ENCODE measurements around the gene ADAMTS17. TPM values are rescaled to one million over a fixed set of nuclear protein-coding genes. Genes with fewer than 3 reads are reported as not detected.

ADAMTS17 gene
- total RNA-seq, 2 experiments from 2014 or later: 5.6 to 7.3 TPM

DNA sequence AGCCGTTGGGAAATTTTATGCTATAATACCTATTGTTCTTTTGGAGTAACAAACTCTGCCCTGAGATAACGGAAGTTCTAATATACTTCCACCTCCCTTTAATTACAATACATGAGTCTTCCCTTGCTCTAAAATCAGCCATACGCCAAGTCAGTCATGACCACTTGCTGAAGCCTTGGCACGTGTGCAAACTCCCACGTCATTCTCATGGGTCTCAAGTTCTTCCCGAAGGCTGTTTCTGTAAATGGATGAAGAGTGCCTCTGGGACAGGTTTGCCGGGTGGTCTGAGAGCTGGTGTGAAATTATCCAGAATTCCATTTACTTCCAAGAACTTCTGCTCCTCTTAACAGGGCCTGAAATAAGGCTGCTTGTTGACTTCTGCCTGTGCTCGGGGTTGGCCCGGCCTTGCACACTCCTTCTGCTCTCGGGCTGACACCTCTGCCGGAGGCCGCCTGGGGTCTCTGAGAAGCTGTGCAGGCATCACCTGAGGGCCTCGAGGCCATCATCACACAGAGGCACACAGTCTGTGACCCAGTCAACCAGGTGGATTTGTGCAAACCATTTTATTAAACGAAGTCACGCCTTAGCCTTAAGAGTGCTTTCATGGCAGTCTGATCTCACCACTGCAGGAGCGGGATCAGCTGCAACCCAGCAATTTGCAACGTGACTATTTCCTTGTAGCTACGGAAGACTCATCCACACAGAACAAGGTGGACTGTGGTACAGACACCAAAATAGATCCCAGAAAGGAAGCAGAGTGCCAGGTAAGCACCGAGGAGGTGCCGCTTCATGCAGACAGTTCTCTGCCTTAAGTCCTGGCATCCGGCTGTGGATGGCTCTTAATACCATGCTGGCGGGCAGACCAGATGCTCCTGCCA, 120.1 kb downstream of the ADAMTS17 start:
- Mint-ChIP-seq H3K27me3 (no peaks in the 10 kb centered on the region), H3K27ac (no peak overlapping the region), H3K4me1 (peaks cover 10% of the 10 kb centered on the region), H3K4me3 (no peak overlapping the region), H3K9me3 (no peaks in the 10 kb centered on the region), H3K36me3 (no peaks in the 10 kb centered on the region)
- DNase-seq (no peak), ATAC-seq (ENCODE audit: low read depth) (no peak)
- POLR2A ChIA-PET: no interaction called here

DNA sequence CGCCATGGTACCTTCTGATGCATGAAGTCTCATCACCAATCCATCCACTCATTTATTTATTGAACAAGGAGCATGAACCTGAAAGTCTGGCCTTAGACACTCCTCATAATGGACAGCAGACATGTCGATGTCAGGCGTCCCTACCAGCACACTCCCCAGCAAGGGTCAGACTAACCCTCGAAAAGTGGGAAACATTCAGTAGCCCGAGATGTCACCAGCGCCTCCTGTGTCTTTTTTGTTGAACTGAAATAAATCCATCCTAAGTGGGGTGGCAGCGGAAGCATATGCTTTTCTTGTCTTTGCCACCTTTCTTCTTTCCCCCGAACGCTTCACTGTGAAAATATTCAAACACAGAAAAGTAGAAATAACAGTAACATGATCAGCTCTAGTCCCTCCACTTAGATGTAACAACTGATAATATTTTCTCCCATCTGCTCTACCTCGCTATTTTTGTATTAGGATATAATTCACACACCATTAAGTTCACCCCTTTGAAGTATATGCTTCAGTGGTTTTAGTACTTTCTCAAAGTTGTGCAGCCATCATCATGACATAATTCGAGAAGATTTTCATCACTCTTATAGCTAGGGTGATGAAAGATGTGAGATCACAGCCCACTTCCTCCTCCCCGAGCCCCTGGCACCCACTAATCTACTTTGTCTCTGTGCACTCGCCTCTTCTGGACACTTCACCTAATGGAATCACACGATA, 121.6 kb downstream of the ADAMTS17 start:
- no peak for ATAC-seq (ENCODE audit: low read depth)
- Mint-ChIP-seq H3K36me3 (no peaks in the 10 kb centered on the region), H3K4me3 (no peak overlapping the region), H3K27me3 (no peaks in the 10 kb centered on the region), H3K27ac (no peak overlapping the region), H3K4me1 (peaks cover 10% of the 10 kb centered on the region), H3K9me3 (no peaks in the 10 kb centered on the region)
- no peak for DNase-seq
- POLR2A ChIA-PET: no interaction called here

DNA sequence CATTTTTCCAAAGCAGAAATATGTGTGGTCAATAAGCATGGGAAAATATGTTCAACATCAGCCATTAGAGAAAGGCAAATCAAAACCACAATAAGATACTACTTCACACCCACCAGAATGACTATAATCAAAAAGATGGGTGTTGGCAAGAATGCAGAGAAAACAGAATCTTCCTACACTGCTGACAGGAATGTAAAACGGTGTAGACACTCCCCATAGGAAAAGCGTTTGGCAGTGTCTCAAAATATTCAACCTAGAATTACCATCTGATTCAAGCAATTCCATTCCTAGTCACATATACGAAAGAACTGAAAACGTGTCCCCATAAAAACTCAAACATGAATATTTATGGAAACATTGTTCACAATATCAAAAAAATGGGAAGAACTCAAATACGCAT, 123.3 kb downstream of the ADAMTS17 start:
- Mint-ChIP-seq H3K4me3 (no peak overlapping the region), H3K9me3 (no peaks in the 10 kb centered on the region), H3K27ac (no peak overlapping the region), H3K36me3 (no peaks in the 10 kb centered on the region), H3K4me1 (no peaks in the 10 kb centered on the region), H3K27me3 (no peaks in the 10 kb centered on the region)
- no peak for DNase-seq
- POLR2A ChIA-PET: no interaction called here
- ATAC-seq (ENCODE audit: low read depth): no peak

DNA sequence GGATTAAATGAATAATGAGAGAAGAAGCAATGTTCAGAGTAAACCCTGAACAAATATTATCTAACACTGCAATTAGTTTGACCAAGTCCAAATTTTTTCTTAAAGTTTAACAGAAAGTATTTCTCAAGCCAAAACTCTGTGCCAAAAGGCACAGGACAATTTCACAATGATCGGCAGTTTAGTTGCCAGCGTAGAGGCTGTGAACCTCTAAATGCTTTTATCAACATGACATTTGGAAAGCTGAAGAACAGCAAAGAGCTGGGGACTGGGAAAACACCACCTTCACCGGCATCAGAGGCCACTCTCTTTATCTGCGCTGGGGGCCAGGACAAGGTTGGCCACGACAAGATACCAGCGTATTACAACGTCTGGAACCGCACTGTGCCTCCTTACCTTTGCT, 125.6 kb downstream of the ADAMTS17 start:
- no peaks in the 10 kb centered on the region for H3K36me3 Mint-ChIP-seq
- peaks cover 2% of the 10 kb centered on the region for H3K4me1 Mint-ChIP-seq
- POLR2A ChIA-PET: no interaction called here
- DNase-seq (no peak), ATAC-seq (ENCODE audit: low read depth) (no peak)
- H3K27ac Mint-ChIP-seq: no peak overlapping the region
- no peak overlapping the region for H3K4me3 Mint-ChIP-seq
- no peaks in the 10 kb centered on the region for H3K27me3 Mint-ChIP-seq
- H3K9me3 Mint-ChIP-seq: no peaks in the 10 kb centered on the region

DNA sequence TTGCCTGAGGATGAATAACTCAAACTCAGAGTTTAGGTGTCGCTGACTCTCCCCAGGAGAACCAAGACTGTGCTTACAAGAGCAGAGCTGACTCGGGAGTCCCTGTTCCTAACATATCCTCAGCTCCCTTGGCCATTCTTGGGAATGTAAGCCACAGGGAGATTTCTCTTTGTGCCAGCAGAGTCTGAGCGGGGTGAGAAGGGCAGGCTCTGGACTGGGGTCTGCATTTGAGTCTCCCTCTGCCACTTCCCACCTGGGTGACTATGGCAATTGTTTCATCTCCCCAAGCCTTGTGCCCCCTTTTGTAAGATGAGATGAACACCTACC, 126.0 kb downstream of the ADAMTS17 start:
- no peak for DNase-seq
- Mint-ChIP-seq H3K36me3 (no peaks in the 10 kb centered on the region), H3K4me1 (peaks cover 2% of the 10 kb centered on the region), H3K4me3 (no peak overlapping the region), H3K9me3 (no peaks in the 10 kb centered on the region), H3K27me3 (no peaks in the 10 kb centered on the region), H3K27ac (no peak overlapping the region)
- ATAC-seq (ENCODE audit: low read depth): no peak
- POLR2A ChIA-PET: no interaction called here

DNA sequence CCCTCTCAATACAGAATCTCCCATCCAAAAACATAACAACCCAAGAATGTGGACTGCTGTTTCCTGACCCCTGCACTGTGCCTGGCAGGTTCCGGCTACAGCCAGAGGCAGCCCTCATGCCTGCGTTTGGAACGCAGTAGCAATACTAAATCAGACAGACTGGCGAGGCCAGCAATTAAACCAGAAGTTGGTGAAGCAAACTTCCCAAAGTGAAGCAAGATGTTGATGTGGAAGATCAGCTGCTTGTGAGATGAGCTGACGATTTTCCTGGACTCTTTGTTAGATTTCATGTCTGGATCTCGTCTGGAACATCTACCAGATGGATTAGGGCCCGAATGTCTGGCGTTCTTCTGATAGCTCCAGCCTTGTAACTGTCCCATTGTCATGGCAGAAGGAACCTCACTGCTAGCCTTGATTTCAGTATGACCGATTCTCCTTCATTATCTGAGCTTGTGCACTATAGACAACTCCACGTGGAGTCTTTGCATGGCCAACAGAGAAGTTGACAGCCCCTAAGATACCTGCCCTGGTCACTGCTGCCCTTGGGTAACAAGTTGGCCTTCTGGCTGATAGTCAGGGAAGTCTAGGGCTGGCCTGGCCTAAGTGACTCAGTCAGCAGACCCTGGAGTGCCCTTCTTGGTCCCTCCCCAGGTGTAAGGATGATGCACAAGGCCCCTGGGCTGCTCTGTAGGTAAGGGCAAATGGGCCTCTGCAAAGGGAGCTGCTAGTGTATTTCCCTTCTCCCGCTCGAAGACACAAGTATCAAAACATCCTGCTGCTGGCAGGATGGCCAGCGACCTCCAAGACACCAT, 126.5 kb downstream of the ADAMTS17 start:
- POLR2A ChIA-PET: no interaction called here
- Mint-ChIP-seq H3K4me1 (peaks cover 2% of the 10 kb centered on the region), H3K4me3 (no peak overlapping the region)

DNA sequence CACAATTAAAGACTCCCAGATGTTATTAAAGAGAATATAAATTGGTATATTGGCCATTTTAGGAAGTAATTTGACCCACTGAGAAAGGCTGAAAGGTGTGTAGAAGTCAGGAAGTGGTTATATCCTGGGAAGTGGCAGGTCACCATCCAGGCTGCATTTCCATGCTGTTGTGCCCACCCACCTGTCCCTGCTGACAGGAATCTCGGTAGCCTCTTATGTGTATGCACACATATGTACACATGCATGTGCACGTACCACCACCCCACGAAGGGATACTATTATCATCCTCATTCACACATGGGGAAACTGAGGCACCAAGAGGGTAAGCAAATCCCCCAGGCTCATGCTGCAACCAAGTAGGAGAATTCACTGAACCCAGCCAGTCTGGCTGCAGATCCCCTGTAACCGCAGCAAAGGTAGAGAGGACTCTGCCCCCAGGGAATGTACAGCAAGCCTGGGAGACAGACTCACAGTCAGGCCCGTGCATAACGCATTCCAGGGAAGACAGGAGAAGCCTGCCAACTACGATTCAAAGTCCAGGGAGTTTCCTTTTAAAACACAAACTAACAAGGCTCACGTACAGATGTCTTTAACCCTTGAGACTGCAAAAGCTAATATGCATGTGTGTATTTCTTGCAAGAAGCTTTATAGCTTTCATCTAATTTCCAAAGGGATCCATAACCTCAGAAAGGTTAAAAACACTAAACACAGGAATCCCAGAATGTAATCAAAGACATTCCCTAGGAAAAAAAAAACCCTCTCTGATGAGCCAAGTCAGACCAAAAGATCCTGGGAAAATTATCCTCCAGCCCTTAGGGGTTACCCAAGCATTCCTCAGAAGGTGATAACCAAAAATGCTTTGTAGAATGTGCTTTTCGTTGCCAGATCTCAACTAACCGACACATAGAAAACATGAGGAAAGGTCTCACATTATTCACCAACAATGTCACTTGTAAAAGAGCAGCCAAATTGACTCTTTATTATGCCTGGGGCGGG, 129.6 kb downstream of the ADAMTS17 start:
- POLR2A ChIA-PET: no interaction called here
- no peaks in the 10 kb centered on the region for H3K36me3 Mint-ChIP-seq
- no peaks in the 10 kb centered on the region for H3K27me3 Mint-ChIP-seq
- DNase-seq (no peak), ATAC-seq (ENCODE audit: low read depth) (no peak)
- H3K4me3 Mint-ChIP-seq: no peak overlapping the region
- H3K9me3 Mint-ChIP-seq: no peaks in the 10 kb centered on the region
- H3K27ac Mint-ChIP-seq: no peak overlapping the region
- peaks cover 2% of the 10 kb centered on the region for H3K4me1 Mint-ChIP-seq

More for the DNA sequence above, 126.5 kb downstream of the ADAMTS17 start:
- no peak overlapping the region for H3K27ac Mint-ChIP-seq
- H3K9me3 Mint-ChIP-seq: no peaks in the 10 kb centered on the region
- no peaks in the 10 kb centered on the region for H3K36me3 Mint-ChIP-seq
- ATAC-seq (ENCODE audit: low read depth): no peak
- no peaks in the 10 kb centered on the region for H3K27me3 Mint-ChIP-seq
- no peak for DNase-seq

DNA sequence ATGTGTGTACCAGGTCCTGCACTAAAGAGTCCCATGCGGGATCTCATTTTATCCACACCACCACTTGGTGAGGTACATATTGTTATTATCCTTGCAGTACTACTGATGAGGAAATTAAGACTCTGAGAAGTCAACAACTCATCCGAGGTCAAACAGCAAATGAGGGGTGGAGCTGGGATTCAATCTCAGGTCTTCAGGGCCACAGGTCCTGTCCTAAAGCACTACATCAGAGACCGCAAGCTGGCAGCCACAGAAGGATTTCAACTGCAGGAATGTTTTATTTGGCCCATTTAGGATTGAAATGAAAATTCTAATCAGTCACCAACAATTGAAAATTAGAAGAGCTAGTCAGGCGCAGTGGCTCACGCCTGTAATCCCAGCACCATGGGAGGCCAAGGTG, 131.4 kb downstream of the ADAMTS17 start:
- H3K4me3 Mint-ChIP-seq: no peak overlapping the region
- peaks cover 2% of the 10 kb centered on the region for H3K4me1 Mint-ChIP-seq
- H3K27me3 Mint-ChIP-seq: no peaks in the 10 kb centered on the region
- no peaks in the 10 kb centered on the region for H3K36me3 Mint-ChIP-seq
- DNase-seq: no peak
- POLR2A ChIA-PET: no interaction called here
- no peaks in the 10 kb centered on the region for H3K9me3 Mint-ChIP-seq
- ATAC-seq (ENCODE audit: low read depth): no peak
- no peak overlapping the region for H3K27ac Mint-ChIP-seq

DNA sequence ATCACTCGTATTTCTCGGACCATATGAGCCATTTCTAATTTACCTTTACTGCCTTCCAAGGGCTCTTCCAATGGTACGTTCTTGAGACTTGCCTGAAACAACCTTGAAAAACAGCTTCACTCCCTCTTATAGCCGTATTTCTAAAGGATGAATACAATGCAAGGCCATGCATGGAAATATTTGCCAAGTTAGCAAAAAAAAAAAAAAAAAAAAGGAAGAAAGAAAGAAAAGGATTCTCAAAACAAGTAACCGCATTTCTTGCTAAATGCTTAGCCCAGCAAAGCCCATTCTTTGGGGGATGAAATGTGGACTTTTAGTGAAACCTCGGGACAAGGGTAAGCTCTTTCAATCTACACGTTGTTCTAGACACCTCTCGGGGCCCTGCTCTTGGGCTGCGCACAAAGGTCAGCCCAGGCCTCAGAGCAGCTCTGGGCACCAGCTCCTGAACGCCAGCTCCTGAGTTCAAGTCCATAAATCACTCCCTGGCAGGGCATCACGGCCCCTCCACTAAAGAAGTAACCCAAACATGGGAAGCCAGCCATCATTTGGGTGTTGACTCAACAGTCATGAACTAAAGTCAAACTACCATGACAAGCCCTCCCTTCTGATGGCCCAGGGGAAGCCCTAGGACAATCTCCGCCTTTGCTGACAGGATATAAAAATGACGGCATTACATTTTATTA, 132.7 kb downstream of the ADAMTS17 start:
- no peak for DNase-seq
- ATAC-seq (ENCODE audit: low read depth): no peak
- H3K36me3 Mint-ChIP-seq: peaks cover 4% of the 10 kb centered on the region
- H3K4me1 Mint-ChIP-seq: peaks cover 2% of the 10 kb centered on the region
- H3K4me3 Mint-ChIP-seq: no peak overlapping the region
- POLR2A ChIA-PET: no interaction called here
- no peak overlapping the region for H3K27ac Mint-ChIP-seq
- peaks cover 4% of the 10 kb centered on the region for H3K9me3 Mint-ChIP-seq
- H3K27me3 Mint-ChIP-seq: no peaks in the 10 kb centered on the region

DNA sequence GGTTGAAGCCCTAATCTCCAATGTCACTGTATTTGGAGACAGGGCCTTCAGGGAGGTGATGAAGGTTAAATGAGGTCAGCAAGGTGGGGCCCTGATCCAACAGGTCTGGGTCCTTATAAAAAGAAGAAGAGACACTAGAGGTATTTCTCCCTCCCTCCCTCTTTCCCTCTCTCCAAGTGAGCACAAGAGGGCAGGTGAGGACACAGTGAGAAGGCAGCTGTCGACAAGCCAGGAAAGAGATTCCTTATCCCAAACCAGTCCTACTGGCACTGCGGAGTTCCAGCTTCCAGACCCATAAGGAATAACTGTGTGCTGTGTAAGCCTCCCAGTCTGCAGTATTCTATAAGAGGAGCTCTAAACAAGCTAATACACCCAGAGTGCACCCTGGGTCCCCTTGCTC, 134.7 kb downstream of the ADAMTS17 start:
- ATAC-seq (ENCODE audit: low read depth) (no peak), DNase-seq (no peak)
- POLR2A ChIA-PET: no interaction called here
- H3K9me3 Mint-ChIP-seq: peaks cover 5% of the 10 kb centered on the region
- peaks cover 7% of the 10 kb centered on the region for H3K4me1 Mint-ChIP-seq
- H3K4me3 Mint-ChIP-seq: no peak overlapping the region
- peaks cover 5% of the 10 kb centered on the region for H3K36me3 Mint-ChIP-seq
- H3K27me3 Mint-ChIP-seq: peaks cover 10% of the 10 kb centered on the region
- H3K27ac Mint-ChIP-seq: no peak overlapping the region

DNA sequence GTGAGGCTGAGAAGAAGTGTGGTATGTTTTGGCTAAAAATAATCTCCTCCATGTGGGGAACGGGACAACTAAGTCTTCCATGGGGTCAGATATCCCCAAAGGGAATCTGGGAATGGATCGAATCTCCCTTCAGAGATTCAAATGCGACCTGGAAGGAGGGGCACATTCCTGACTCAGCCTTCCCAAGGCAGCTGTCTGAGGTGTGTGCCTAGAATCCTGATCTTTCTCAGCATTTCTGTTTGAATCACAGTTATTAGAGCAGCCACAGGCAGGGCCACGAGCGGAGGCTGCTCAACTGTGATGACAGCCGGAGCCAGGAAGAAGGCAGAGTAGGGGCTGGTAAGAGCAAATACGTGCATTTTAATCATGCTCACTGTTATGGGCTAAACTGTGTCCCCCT, 135.1 kb downstream of the ADAMTS17 start:
- no peak overlapping the region for H3K4me3 Mint-ChIP-seq
- H3K27ac Mint-ChIP-seq: no peak overlapping the region
- POLR2A ChIA-PET: no interaction called here
- no peak for ATAC-seq (ENCODE audit: low read depth)
- H3K36me3 Mint-ChIP-seq: peaks cover 5% of the 10 kb centered on the region
- H3K4me1 Mint-ChIP-seq: peaks cover 11% of the 10 kb centered on the region
- peaks cover 10% of the 10 kb centered on the region for H3K27me3 Mint-ChIP-seq
- H3K9me3 Mint-ChIP-seq: peaks cover 5% of the 10 kb centered on the region
- DNase-seq: no peak

DNA sequence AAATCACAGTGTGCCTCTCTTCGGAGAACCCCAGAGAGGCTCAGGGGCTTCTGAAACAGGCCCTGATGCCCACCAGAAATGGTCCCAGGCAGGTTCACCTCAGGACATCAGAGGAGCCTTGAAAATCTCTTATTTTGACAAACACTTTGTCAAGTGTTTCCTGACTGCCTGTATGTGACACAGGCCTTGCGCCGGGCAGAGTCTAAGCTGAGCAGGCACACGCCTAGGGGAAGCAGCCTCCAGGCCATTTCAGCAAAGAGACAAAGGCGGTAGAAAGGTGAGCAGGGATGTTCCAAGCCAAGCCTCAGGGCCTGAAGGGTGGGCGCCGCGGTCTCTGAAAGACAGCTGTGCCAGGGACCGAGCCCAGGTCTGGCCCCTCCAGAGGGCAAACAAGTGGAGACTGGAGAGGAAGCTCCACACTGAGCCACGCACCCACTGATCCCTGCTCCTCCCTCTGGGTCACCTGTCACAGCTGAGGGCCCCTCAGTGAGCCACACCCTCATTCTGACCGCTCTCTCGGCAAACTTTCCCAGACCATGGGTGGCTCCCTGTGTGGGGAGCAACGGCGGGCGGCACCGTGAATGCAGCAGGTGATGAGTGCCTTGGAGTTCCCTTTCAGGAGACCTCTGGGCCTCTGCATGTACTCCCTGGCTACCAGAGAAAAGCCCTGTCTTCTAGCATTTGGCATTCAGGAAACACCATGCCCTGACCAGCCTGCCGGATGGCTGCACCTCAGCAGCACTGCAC, 136.1 kb downstream of the ADAMTS17 start:
- peaks cover 17% of the 10 kb centered on the region for H3K4me1 Mint-ChIP-seq
- no peak for ATAC-seq (ENCODE audit: low read depth)
- POLR2A ChIA-PET: interaction anchor here (0.7 kb wide), 1 partner anchor 126 kb away, joined by 3 read pairs; no protein-coding TSS in a partner anchor

More for the DNA sequence above, 136.1 kb downstream of the ADAMTS17 start:
- Mint-ChIP-seq H3K27ac (no peak overlapping the region), H3K9me3 (peaks cover 5% of the 10 kb centered on the region), H3K4me3 (no peak overlapping the region), H3K27me3 (peaks cover 10% of the 10 kb centered on the region), H3K36me3 (peaks cover 5% of the 10 kb centered on the region)
- DNase-seq: no peak
